Astrocyte (in vitro differentiated cells and primary cell): ENCODE results near the gene CFAP57. TPM values are rescaled to one million over a fixed set of nuclear protein-coding genes. Genes with fewer than 3 reads are reported as not detected.

ENCODE experiments used
- DNase-seq: peaks from one replicate; pipeline ENCODE4 v3.0.0-alpha.2; 2010; ENCODE audit warnings: low read depth
- FAIRE-seq: peaks from 2 replicates; lab custom pipeline; 2011; peaks lifted over from hg19 to GRCh38; lab: Jason Lieb, UNC
- H2AFZ ChIP-seq: 2 replicates; pipeline ENCODE4 v1.6.0; 2012; ENCODE audit warnings: low read depth, low read length, inconsistent platforms
- H3K27ac ChIP-seq: 2 replicates; pipeline ENCODE4 v1.5.1; 2011; ENCODE audit warnings: low read depth, low read length, inconsistent platforms
- H3K27me3 ChIP-seq: 2 replicates; pipeline ENCODE4 v1.6.0; 2011; ENCODE audit warnings: low read length, inconsistent platforms; ENCODE audit not compliant: insufficient read depth
- H3K36me3 ChIP-seq: 2 replicates; pipeline ENCODE4 v1.5.1; 2011; ENCODE audit warnings: low read length, inconsistent platforms; ENCODE audit not compliant: insufficient read depth
- H3K4me1 ChIP-seq: 2 replicates; pipeline ENCODE4 v1.5.1; 2011; ENCODE audit warnings: low read length, inconsistent platforms; ENCODE audit not compliant: insufficient read depth
- H3K4me2 ChIP-seq: 2 replicates; pipeline ENCODE4 v1.6.0; 2012; ENCODE audit warnings: low read length, inconsistent platforms
- H3K4me3 ChIP-seq: 2 replicates; pipeline ENCODE4 v1.5.1; 2011; ENCODE audit warnings: low read depth, mild to moderate bottlenecking, low read length, inconsistent platforms; ENCODE audit not compliant: insufficient read depth
- H3K79me2 ChIP-seq: 2 replicates; pipeline ENCODE4 v1.6.0; 2012; ENCODE audit warnings: mild to moderate bottlenecking, low read length, inconsistent platforms; ENCODE audit not compliant: insufficient read depth
- H3K9ac ChIP-seq: 2 replicates; pipeline ENCODE4 v1.6.0; 2012; ENCODE audit warnings: mild to moderate bottlenecking, low read length, inconsistent platforms
- H3K9me3 ChIP-seq: 2 replicates; pipeline ENCODE4 v1.5.1; 2012; ENCODE audit warnings: low read depth, mild to moderate bottlenecking, low read length, inconsistent platforms; ENCODE audit not compliant: insufficient read depth
- H4K20me1 ChIP-seq: 2 replicates; pipeline ENCODE4 v1.6.0; 2012; ENCODE audit warnings: low read length, inconsistent platforms; ENCODE audit not compliant: insufficient read depth
- H3K27ac Mint-ChIP-seq: one replicate; pipeline ENCODE4 v1.8.0; 2021; ENCODE audit warnings: mild to moderate bottlenecking, mixed read lengths; ENCODE audit not compliant: unreplicated experiment
- H3K27me3 Mint-ChIP-seq: one replicate; pipeline ENCODE4 v1.8.0; 2021; ENCODE audit warnings: low read depth, mixed read lengths; ENCODE audit not compliant: unreplicated experiment
- H3K36me3 Mint-ChIP-seq: one replicate; pipeline ENCODE4 v1.8.0; 2021; ENCODE audit warnings: low read depth, mixed read lengths; ENCODE audit not compliant: unreplicated experiment
- H3K4me1 Mint-ChIP-seq: one replicate; pipeline ENCODE4 v1.8.0; 2021; ENCODE audit warnings: low read depth, mixed read lengths; ENCODE audit not compliant: unreplicated experiment
- H3K4me3 Mint-ChIP-seq: one replicate; pipeline ENCODE4 v1.8.0; 2021; ENCODE audit warnings: mild to moderate bottlenecking, moderate library complexity, mixed read lengths; ENCODE audit not compliant: unreplicated experiment
- H3K9me3 Mint-ChIP-seq: one replicate; pipeline ENCODE4 v1.8.0; 2021; ENCODE audit warnings: mild to moderate bottlenecking, mixed read lengths; ENCODE audit not compliant: unreplicated experiment
- CTCF ChIP-seq: IDR thresholded peaks from 2 replicates; pipeline ENCODE4 v1.5.1; 2011; ENCODE audit warnings: low read depth, mild to moderate bottlenecking, inconsistent platforms, low read length, moderate library complexity; ENCODE audit not compliant: insufficient read depth
- EZH2 ChIP-seq: IDR thresholded peaks from 2 replicates; pipeline ENCODE4 v1.6.1; 2012; ENCODE audit warnings: mild to moderate bottlenecking, low read length, inconsistent platforms; ENCODE audit not compliant: insufficient read depth
- total RNA-seq: library from RNA; stranded (reverse); gene quantifications from 2 replicates; pipeline ENCODE4 v1.2.1, GENCODE V29; 2021

CFAP57 gene
- total RNA-seq, 1 donor from 2014 or later, result 0.18 TPM

- Histone ChIP-seq H3K79me2 (no peaks in the 10 kb centered on the region), H2AFZ (no peak overlapping the region), H4K20me1 (no peaks in the 10 kb centered on the region), H3K27ac (no peak overlapping the region), H3K4me3 (no peak overlapping the region), H3K27me3 (peaks cover 6% of the 10 kb centered on the region), H3K36me3 (no peaks in the 10 kb centered on the region), H3K9me3 (no peaks in the 10 kb centered on the region), H3K4me1 (no peaks in the 10 kb centered on the region), H3K9ac (no peak overlapping the region), H3K4me2 (no peak overlapping the region)
- Mint-ChIP-seq H3K4me1 (peaks cover 2% of the 10 kb centered on the region), H3K4me3 (no peak overlapping the region), H3K9me3 (peaks cover 2% of the 10 kb centered on the region), H3K27ac (no peak overlapping the region), H3K27me3 (peaks cover 33% of the 10 kb centered on the region), H3K36me3 (peaks cover 5% of the 10 kb centered on the region)
- FAIRE-seq (no peak), DNase-seq (no peak)
- no peak for TF ChIP-seq EZH2
- no peak for TF ChIP-seq CTCF
Measured at GRCh38 chr1:43288785-43289706, 116.9 kb downstream of the CFAP57 start.

GRCh38 chr1:43292216-43292615, 120.1 kb downstream of the CFAP57 start:
- Histone ChIP-seq H3K9me3 (no peaks in the 10 kb centered on the region), H3K4me2 (no peak overlapping the region), H3K79me2 (no peaks in the 10 kb centered on the region), H3K27me3 (peaks cover 2% of the 10 kb centered on the region), H4K20me1 (no peaks in the 10 kb centered on the region), H3K4me3 (no peak overlapping the region), H3K36me3 (no peaks in the 10 kb centered on the region), H3K27ac (no peak overlapping the region), H3K9ac (no peak overlapping the region), H2AFZ (no peak overlapping the region), H3K4me1 (peaks cover 11% of the 10 kb centered on the region)
- Mint-ChIP-seq H3K9me3 (peaks cover 1% of the 10 kb centered on the region), H3K36me3 (no peaks in the 10 kb centered on the region), H3K27ac (no peak overlapping the region), H3K27me3 (peaks cover 15% of the 10 kb centered on the region), H3K4me1 (peaks cover 11% of the 10 kb centered on the region), H3K4me3 (no peak overlapping the region)
- DNase-seq, result no peak
- TF ChIP-seq CTCF (no peak), EZH2 (no peak)
- no peak for FAIRE-seq

DNA sequence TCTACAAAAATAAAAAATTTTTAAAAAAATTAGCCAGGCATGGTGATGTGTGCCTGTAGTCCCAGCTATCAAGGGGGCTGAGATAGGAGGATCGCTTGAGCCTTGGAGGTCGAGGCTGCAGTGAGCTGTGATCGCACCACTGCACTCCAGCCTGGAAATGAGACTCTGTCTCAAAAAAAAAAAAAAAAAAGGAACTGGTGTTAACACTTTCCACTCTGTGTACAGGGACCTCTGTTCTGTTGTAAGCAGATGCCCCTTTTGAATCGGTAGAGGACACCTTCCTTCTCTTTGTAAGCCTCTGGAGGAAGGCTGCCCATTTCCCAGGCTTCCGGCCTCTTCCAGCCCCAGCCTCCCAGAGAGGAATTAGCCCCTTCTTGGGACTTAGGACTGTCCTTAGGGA, 120.5 kb downstream of the CFAP57 start:
- H3K4me1 Mint-ChIP-seq, result peaks cover 11% of the 10 kb centered on the region
- H3K27ac Mint-ChIP-seq, result no peak overlapping the region
- Histone ChIP-seq H3K79me2 (no peaks in the 10 kb centered on the region), H3K27me3 (peaks cover 2% of the 10 kb centered on the region), H3K4me2 (no peak overlapping the region), H2AFZ (no peak overlapping the region), H3K27ac (no peak overlapping the region), H3K9ac (no peak overlapping the region), H3K9me3 (no peaks in the 10 kb centered on the region), H4K20me1 (no peaks in the 10 kb centered on the region), H3K4me1 (peaks cover 11% of the 10 kb centered on the region), H3K4me3 (no peak overlapping the region), H3K36me3 (no peaks in the 10 kb centered on the region)
- no peaks in the 10 kb centered on the region for H3K9me3 Mint-ChIP-seq
- DNase-seq (no peak), FAIRE-seq (no peak)
- no peaks in the 10 kb centered on the region for H3K36me3 Mint-ChIP-seq
- TF ChIP-seq EZH2 (no peak), CTCF (no peak)
- no peak overlapping the region for H3K4me3 Mint-ChIP-seq
- peaks cover 11% of the 10 kb centered on the region for H3K27me3 Mint-ChIP-seq
